Measurements from ENCODE around the gene OXER1.

DNA sequence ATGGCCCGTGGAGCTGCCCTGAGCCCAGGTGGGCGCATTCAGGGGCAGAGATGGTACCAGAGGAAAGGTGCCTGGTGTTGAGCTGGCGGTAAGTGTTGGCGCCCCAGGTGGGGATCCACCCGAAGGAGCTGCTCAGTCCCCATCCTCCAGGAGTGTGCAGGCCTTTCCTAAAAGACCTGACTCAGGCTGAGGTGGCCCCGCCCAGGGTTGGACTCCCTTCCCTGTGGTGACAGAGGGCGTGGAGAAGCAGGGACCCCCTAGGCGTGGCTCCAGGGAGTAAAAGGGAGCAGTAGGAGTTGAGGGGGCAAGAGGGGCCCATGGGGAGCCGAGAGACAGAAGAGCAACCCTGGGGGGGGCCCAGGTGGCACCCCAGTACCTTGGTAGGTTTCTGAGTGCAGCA, 2.4 kb downstream of the OXER1 start:
- no peak for TF ChIP-seq MYC (IDR thresholded peaks at IDR 0.05; ENCODE audit: low read depth, low read length)
- TF ChIP-seq MYC (CRISPR knock-in tag; IDR thresholded peaks at IDR 0.05; ENCODE audit: borderline replicate concordance, low read depth), result no peak
- no peak for TF ChIP-seq ZNF212 (CRISPR knock-in tag; IDR thresholded peaks at IDR 0.05)
- no peak for TF ChIP-seq CHD2 (IDR thresholded peaks at IDR 0.05; ENCODE audit: low read depth, low read length)
- TF ChIP-seq MAZ (CRISPR knock-in tag; conservative IDR thresholded peaks at IDR 0.05 in 1 of 2, IDR thresholded peaks at IDR 0.05 in 1 of 2), result no peak
- no peak for TF ChIP-seq ZBTB7A (IDR thresholded peaks at IDR 0.05; ENCODE audit: borderline replicate concordance, control insufficient read depth, low read depth, low read length)
- TF ChIP-seq, protein P1, sequence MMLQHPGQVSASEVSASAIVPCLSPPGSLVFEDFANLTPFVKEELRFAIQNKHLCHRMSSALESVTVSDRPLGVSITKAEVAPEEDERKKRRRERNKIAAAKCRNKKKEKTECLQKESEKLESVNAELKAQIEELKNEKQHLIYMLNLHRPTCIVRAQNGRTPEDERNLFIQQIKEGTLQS (IDR thresholded peaks at IDR 0.05), result no peak
- TF ChIP-seq, protein P1 (CRISPR knock-in tag; conservative IDR thresholded peaks at IDR 0.05), result no peak
- TF ChIP-seq, protein P2, sequence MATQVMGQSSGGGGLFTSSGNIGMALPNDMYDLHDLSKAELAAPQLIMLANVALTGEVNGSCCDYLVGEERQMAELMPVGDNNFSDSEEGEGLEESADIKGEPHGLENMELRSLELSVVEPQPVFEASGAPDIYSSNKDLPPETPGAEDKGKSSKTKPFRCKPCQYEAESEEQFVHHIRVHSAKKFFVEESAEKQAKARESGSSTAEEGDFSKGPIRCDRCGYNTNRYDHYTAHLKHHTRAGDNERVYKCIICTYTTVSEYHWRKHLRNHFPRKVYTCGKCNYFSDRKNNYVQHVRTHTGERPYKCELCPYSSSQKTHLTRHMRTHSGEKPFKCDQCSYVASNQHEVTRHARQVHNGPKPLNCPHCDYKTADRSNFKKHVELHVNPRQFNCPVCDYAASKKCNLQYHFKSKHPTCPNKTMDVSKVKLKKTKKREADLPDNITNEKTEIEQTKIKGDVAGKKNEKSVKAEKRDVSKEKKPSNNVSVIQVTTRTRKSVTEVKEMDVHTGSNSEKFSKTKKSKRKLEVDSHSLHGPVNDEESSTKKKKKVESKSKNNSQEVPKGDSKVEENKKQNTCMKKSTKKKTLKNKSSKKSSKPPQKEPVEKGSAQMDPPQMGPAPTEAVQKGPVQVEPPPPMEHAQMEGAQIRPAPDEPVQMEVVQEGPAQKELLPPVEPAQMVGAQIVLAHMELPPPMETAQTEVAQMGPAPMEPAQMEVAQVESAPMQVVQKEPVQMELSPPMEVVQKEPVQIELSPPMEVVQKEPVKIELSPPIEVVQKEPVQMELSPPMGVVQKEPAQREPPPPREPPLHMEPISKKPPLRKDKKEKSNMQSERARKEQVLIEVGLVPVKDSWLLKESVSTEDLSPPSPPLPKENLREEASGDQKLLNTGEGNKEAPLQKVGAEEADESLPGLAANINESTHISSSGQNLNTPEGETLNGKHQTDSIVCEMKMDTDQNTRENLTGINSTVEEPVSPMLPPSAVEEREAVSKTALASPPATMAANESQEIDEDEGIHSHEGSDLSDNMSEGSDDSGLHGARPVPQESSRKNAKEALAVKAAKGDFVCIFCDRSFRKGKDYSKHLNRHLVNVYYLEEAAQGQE (IDR thresholded peaks at IDR 0.05; ENCODE audit: borderline replicate concordance), result no peak
- TF ChIP-seq, protein P2 (CRISPR knock-in tag; IDR thresholded peaks at IDR 0.05; ENCODE audit: low read depth), result no peak
- TF ChIP-seq, protein P3, sequence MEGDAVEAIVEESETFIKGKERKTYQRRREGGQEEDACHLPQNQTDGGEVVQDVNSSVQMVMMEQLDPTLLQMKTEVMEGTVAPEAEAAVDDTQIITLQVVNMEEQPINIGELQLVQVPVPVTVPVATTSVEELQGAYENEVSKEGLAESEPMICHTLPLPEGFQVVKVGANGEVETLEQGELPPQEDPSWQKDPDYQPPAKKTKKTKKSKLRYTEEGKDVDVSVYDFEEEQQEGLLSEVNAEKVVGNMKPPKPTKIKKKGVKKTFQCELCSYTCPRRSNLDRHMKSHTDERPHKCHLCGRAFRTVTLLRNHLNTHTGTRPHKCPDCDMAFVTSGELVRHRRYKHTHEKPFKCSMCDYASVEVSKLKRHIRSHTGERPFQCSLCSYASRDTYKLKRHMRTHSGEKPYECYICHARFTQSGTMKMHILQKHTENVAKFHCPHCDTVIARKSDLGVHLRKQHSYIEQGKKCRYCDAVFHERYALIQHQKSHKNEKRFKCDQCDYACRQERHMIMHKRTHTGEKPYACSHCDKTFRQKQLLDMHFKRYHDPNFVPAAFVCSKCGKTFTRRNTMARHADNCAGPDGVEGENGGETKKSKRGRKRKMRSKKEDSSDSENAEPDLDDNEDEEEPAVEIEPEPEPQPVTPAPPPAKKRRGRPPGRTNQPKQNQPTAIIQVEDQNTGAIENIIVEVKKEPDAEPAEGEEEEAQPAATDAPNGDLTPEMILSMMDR (IDR thresholded peaks at IDR 0.05 in 2 of 3, conservative IDR thresholded peaks at IDR 0.05 in 1 of 3; ENCODE audit: insufficient read depth in 2 of 3, low read depth in 1 of 3, low read length in 3 of 3), result no peak
- TF ChIP-seq CREB1 (IDR thresholded peaks at IDR 0.05), result no peak
- no peak for TF ChIP-seq CREB1 (CRISPR knock-in tag; IDR thresholded peaks at IDR 0.05)
- no peak for TF ChIP-seq NR2F6 (CRISPR knock-in tag; IDR thresholded peaks at IDR 0.05)
- no peak for TF ChIP-seq FOS (IDR thresholded peaks at IDR 0.05; ENCODE audit: extremely low read depth, insufficient read length)
- TF ChIP-seq RCOR1 (IDR thresholded peaks at IDR 0.05; ENCODE audit: borderline replicate concordance in 1 of 2, low read depth in 2 of 2, low read length in 2 of 2), result no peak
- TF ChIP-seq SMARCB1 (IDR thresholded peaks at IDR 0.05; ENCODE audit: insufficient read length, low read depth), result no peak
